HL-60 (cell line): ENCODE data around the gene DGKH.

Source experiments
- DNase-seq, 2 experiments: peaks; one replicate each; pipeline ENCODE4 v3.0.0-alpha.2; 2010 to 2020; ENCODE audit warnings: low read depth in 1 of 2, low spot score in 1 of 2
- H3K27ac ChIP-seq: fragments of 250-450 bp; sonication (Bioruptor Pico); replicated peaks from 2 replicates; pipeline ENCODE4 v1.5.1; 2020; ENCODE audit warnings: mild to moderate bottlenecking, moderate library complexity
- H3K27me3 ChIP-seq: fragments of 250-450 bp; sonication (Bioruptor Pico); 2 replicates; pipeline ENCODE4 v1.5.1; 2021; ENCODE audit warnings: mild to moderate bottlenecking, moderate library complexity; ENCODE audit not compliant: insufficient read depth, poor library complexity, severe bottlenecking
- H3K4me3 ChIP-seq: replicated peaks from 2 replicates; pipeline ENCODE4 v1.5.1; 2011; ENCODE audit warnings: mild to moderate bottlenecking, control low read depth, low read length; ENCODE audit not compliant: insufficient read depth
- GABPA ChIP-seq: IDR thresholded peaks from 2 replicates; pipeline ENCODE4 v1.6.1; 2012; ENCODE audit warnings: low read depth
- POLR2AphosphoS5 ChIP-seq: IDR thresholded peaks from 2 replicates; pipeline ENCODE4 v1.6.1; 2012; ENCODE audit warnings: low read depth
- REST ChIP-seq: IDR thresholded peaks from 2 replicates; pipeline ENCODE4 v1.6.1; 2012; ENCODE audit warnings: low read depth; ENCODE audit not compliant: insufficient replicate concordance
- SPI1 ChIP-seq: IDR thresholded peaks from 2 replicates; pipeline ENCODE4 v1.6.1; 2012; ENCODE audit warnings: low read depth, mild to moderate bottlenecking, borderline replicate concordance
- TF ChIP-seq, protein P1 (sequence below): IDR thresholded peaks from one replicate; pipeline ENCODE4 v1.5.1; 2011; ENCODE audit warnings: low read length, control low read depth, inconsistent platforms; ENCODE audit not compliant: insufficient read depth

The DGKH gene

GRCh38 chr13:42061943-42062342 is 13.5 kb downstream of the DGKH start:
- TF ChIP-seq POLR2AphosphoS5 (no peak), SPI1 (no peak), GABPA (no peak), REST (no peak)
- TF ChIP-seq, protein P1, sequence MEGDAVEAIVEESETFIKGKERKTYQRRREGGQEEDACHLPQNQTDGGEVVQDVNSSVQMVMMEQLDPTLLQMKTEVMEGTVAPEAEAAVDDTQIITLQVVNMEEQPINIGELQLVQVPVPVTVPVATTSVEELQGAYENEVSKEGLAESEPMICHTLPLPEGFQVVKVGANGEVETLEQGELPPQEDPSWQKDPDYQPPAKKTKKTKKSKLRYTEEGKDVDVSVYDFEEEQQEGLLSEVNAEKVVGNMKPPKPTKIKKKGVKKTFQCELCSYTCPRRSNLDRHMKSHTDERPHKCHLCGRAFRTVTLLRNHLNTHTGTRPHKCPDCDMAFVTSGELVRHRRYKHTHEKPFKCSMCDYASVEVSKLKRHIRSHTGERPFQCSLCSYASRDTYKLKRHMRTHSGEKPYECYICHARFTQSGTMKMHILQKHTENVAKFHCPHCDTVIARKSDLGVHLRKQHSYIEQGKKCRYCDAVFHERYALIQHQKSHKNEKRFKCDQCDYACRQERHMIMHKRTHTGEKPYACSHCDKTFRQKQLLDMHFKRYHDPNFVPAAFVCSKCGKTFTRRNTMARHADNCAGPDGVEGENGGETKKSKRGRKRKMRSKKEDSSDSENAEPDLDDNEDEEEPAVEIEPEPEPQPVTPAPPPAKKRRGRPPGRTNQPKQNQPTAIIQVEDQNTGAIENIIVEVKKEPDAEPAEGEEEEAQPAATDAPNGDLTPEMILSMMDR: no peak
- DNase-seq: no peak
- no peak overlapping the region for H3K27ac ChIP-seq
- no peak overlapping the region for H3K4me3 ChIP-seq
- no peaks in the 10 kb centered on the region for H3K27me3 ChIP-seq

GRCh38 chr13:42063105-42063504 is 14.7 kb downstream of the DGKH start:
- no peaks in the 10 kb centered on the region for H3K27me3 ChIP-seq
- DNase-seq: no peak
- no peak overlapping the region for H3K4me3 ChIP-seq
- no peak overlapping the region for H3K27ac ChIP-seq
- TF ChIP-seq SPI1: no peak
- TF ChIP-seq POLR2AphosphoS5: no peak
- TF ChIP-seq, protein P1: no peak
- no peak for TF ChIP-seq REST
- no peak for TF ChIP-seq GABPA

DNA sequence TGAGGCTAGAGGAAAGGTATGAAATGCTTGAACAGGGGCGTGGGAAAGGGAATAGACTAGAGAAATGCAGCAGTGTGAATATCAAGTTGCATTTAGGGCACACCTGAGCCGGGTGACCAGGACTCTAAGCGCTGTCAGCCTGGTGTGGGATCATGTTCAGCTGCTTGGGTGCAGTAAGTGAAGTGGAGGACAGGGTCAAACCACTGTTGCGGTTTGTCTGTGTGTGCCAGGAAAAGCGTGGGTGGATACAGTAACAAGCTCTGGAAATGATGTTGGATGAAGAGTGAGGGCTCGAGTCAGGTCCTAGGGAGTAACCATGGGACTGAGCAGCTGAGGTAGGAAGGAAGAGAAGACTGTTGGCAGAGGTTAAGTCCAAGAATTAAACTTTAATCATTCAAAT is 15.8 kb downstream of the DGKH start:
- H3K27me3 ChIP-seq: no peaks in the 10 kb centered on the region
- TF ChIP-seq, protein P1: no peak
- TF ChIP-seq GABPA (no peak), POLR2AphosphoS5 (no peak)
- no peak for DNase-seq
- no peak overlapping the region for H3K4me3 ChIP-seq
- no peak overlapping the region for H3K27ac ChIP-seq

- Histone ChIP-seq H3K27me3 (no peaks in the 10 kb centered on the region), H3K4me3 (no peak overlapping the region), H3K27ac (no peak overlapping the region)
- TF ChIP-seq GABPA: no peak
- TF ChIP-seq POLR2AphosphoS5: no peak
- TF ChIP-seq, protein P1: no peak
- TF ChIP-seq REST: no peak
- no peak for TF ChIP-seq SPI1
- DNase-seq: no peak
Measured at GRCh38 chr13:42064966-42065365, 16.5 kb downstream of the DGKH start.
